ENCODE results near the gene TP53TG3. TPM values are rescaled to one million over a fixed set of nuclear protein-coding genes. Genes with fewer than 3 reads are reported as not detected.

The TP53TG3 gene
- total RNA-seq: not detected in 2 replicates

GRCh38 chr16:32676065-32676464, at the start of gene TP53TG3:
Gene TP53TG3, minus strand, starts transcription at chr16:32676165. Its CDS starts 68 bp downstream, at chr16:32676097.

Measured in bronchus fibroblast of lung (primary cell).